Astrocyte of the hippocampus (primary cell): Measurements from ENCODE around the gene LGR4.
"Not testable (repeated sequence)": the region's sequence is repeated elsewhere in the genome, so short reads cannot be mapped to it uniquely, and the experiment has no call there.

Experiments
- DNase-seq: peaks from one replicate; pipeline ENCODE4 v3.0.0; 2011; ENCODE audit warnings: low read depth, low spot score

The LGR4 gene

GRCh38 chr11:27350511-27350910 is 122.1 kb downstream of the LGR4 start:
- peak; percentile 63 for DNase-seq

GRCh38 chr11:27349919-27350318 is 122.7 kb downstream of the LGR4 start:
- no peak for DNase-seq

GRCh38 chr11:27348340-27348873 is 124.2 kb downstream of the LGR4 start:
- no peak for DNase-seq

GRCh38 chr11:27347359-27348339 is 124.9 kb downstream of the LGR4 start:
- peak; percentile 18 for DNase-seq

- peak; percentile 33 for DNase-seq
Measured at GRCh38 chr11:27339941-27340340, 132.6 kb downstream of the LGR4 start.

GRCh38 chr11:27334764-27335163 is 137.8 kb downstream of the LGR4 start:
- not testable (repeated sequence) for DNase-seq

- DNase-seq = peak; percentile 50
Measured at GRCh38 chr11:27331981-27332380, 140.6 kb downstream of the LGR4 start.

- DNase-seq = no peak
Measured at GRCh38 chr11:27330633-27331270, 141.8 kb downstream of the LGR4 start.

GRCh38 chr11:27329867-27330632 is 142.5 kb downstream of the LGR4 start:
- no peak for DNase-seq

- DNase-seq = peak; percentile 36
Measured at GRCh38 chr11:27328614-27329013, 144.0 kb downstream of the LGR4 start.

GRCh38 chr11:27327064-27327463 is 145.5 kb downstream of the LGR4 start:
- not testable (repeated sequence) for DNase-seq

GRCh38 chr11:27322196-27322595 is 150.4 kb downstream of the LGR4 start:
- DNase-seq = not testable (repeated sequence)

GRCh38 chr11:27321340-27321739 is 151.2 kb downstream of the LGR4 start:
- not testable (repeated sequence) for DNase-seq

GRCh38 chr11:27319072-27319471 is 153.5 kb downstream of the LGR4 start:
- DNase-seq = peak; percentile 60

- DNase-seq = peak; percentile 53
Measured at GRCh38 chr11:27317751-27318150, 154.8 kb downstream of the LGR4 start.
